ENCODE results near the gene GSN. TPM values are rescaled to one million over a fixed set of nuclear protein-coding genes. Genes with fewer than 3 reads are reported as not detected.

The GSN gene
- total and polyA plus RNA-seq, 9 of the 15 experiments (the other 6 are each of a cell fraction or from before 2014, with no cell fraction given), result 0.39 to 16.6 (median 8.2) TPM

GRCh38 chr9:121328876-121329681 lies 61.1 kb downstream of the GSN start:
- H3K9ac ChIP-seq (ENCODE audit: insufficient read depth in 1 of 2, low read depth in 2 of 2, low read length in 2 of 2), result no peak overlapping the region
- in situ Hi-C loops (cut with MboI) (no loop called here), intact Hi-C loops (cut with micrococcal nuclease) (loop anchor here (10.0 kb wide), 1 partner anchor 584 kb away; no protein-coding TSS in a partner anchor)
- ATAC-seq, result no peak
- H3K4me1 ChIP-seq (replicated peaks in 1 of 2; ENCODE audit: control insufficient read depth in 2 of 2, insufficient read depth in 2 of 2, low read length in 2 of 2), result peaks cover 6 to 10% of the 10 kb centered on the region in 2 experiments; a peak in 4 of 5 replicates
- no peaks in the 10 kb centered on the region for H3K9me1 ChIP-seq (ENCODE audit: control insufficient read depth, insufficient read depth, low read length)
- H3K36me3 ChIP-seq (ENCODE audit: control insufficient read depth, insufficient read depth, low read length), result no peaks in the 10 kb centered on the region; the same call in 2 of the 3 replicates
- H2AFZ ChIP-seq (ENCODE audit: low read depth, low read length), result no peak overlapping the region
- BruUV-seq (replicated peaks), result no TSS peak
- H3K4me3 ChIP-seq, result no peak overlapping the region
- H3K9me3 ChIP-seq (replicated peaks; ENCODE audit: control insufficient read depth, insufficient read depth, low read depth, low read length), result no peaks in the 10 kb centered on the region
- no peaks in the 10 kb centered on the region for H4K20me1 ChIP-seq (replicated peaks; ENCODE audit: control insufficient read depth, insufficient read depth, low read length)
- CTCF ChIA-PET (ENCODE audit: low intra/inter-chr PET ratio), result no interaction called here
- no peak for TF ChIP-seq RBM15 (IDR thresholded peaks at IDR 0.05; ENCODE audit: insufficient read depth, low read length)
- peak; percentile 39; the same call in 1 of the 2 replicates for TF ChIP-seq TFE3 (CRISPR knock-in tag; IDR thresholded peaks at IDR 0.05)
- peak; percentile 45; the same call in 1 of the 2 replicates for TF ChIP-seq ATF7 (IDR thresholded peaks at IDR 0.05)
- no peak for TF ChIP-seq HIVEP1 (CRISPR knock-in tag; IDR thresholded peaks at IDR 0.05)
- TF ChIP-seq, protein P1, sequence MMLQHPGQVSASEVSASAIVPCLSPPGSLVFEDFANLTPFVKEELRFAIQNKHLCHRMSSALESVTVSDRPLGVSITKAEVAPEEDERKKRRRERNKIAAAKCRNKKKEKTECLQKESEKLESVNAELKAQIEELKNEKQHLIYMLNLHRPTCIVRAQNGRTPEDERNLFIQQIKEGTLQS (IDR thresholded peaks at IDR 0.05), result peak; percentile 68
- TF ChIP-seq, protein P1 (CRISPR knock-in tag; conservative IDR thresholded peaks at IDR 0.05), result no peak
- TF ChIP-seq JUND (IDR thresholded peaks at IDR 0.05; ENCODE audit: borderline replicate concordance, low read depth, low read length), result no peak
- peak; percentile 27; the same call in 1 of the 3 replicates for TF ChIP-seq JUND (tag; IDR thresholded peaks at IDR 0.05; ENCODE audit: borderline replicate concordance, low read depth, low read length)
- H3K27ac ChIP-seq (ENCODE audit: extremely low read depth, low read depth, low read length), result no peak overlapping the region
- no peak overlapping the region for H3K4me2 ChIP-seq (ENCODE audit: insufficient read depth, low read length)
- no peak for FAIRE-seq
- DNase-seq (ENCODE audit: extremely low read depth in 1 of 4, low spot score in 3 of 4), result no peak
- no peaks in the 10 kb centered on the region for H3K27me3 ChIP-seq (ENCODE audit: control insufficient read depth in 2 of 2, insufficient read depth in 2 of 2, low read length in 2 of 2)
- POLR2A ChIA-PET, result no interaction called here
- WGBS (ENCODE audit: insufficient coverage, low coverage, missing lambda C conversion rate), result 55% methylated on average over 16 of the region's 16 CpGs
- no peaks in the 10 kb centered on the region for H3K79me2 ChIP-seq (ENCODE audit: control insufficient read depth, insufficient read depth, low read length)

Data from K562 (cell line).